Left cardiac atrium (tissue), 4 donors: Measurements from ENCODE around the gene NCOA7. TPM values are rescaled to one million over a fixed set of nuclear protein-coding genes. Genes with fewer than 3 reads are reported as not detected.
"Not testable (repeated sequence)": the region's sequence is repeated elsewhere in the genome, so short reads cannot be mapped to it uniquely, and the experiment has no call there.

Experiments
- ATAC-seq, 2 donors: fragments of 200-7000 bp; cut with Tn5 transposase; one replicate each; pipeline ENCODE4 v1.9.1; 2020; ENCODE audit warnings: mild to moderate bottlenecking in 2 of 2, moderate library complexity in 2 of 2
- DNase-seq: peaks from one replicate; pipeline ENCODE4 v3.0.0-alpha.2; 2020
- intact Hi-C, 2 donors: fragments of 100-400 bp; cut with DNase I; formaldehyde crosslinking; loops; one replicate each; pipeline versions ENCODE4 v1.14.1 to v1.15.1; 2022 to 2023
- total RNA-seq, 2 donors: library from RNA; stranded (reverse); fragmentation: NEBNext Ultra II Directional; extraction: Animal tissue kit (Norgen Biotek cat#: 25700); gene quantifications; one replicate each; pipeline ENCODE4 v1.2.1, GENCODE V29; 2021
- donor health status: DM: no; HTN: yes; CAD: no.
- donor health status: DM: no; HTN: yes; CAD: no; lungs with severe emphysema.
- donor health status: DM: yes; HTN: yes; CAD: no.
- donor health status: Dilated cardiomyopathy.

Gene NCOA7
- total RNA-seq, 2 donors from 2014 or later = 18.4 to 24.8 TPM

DNA sequence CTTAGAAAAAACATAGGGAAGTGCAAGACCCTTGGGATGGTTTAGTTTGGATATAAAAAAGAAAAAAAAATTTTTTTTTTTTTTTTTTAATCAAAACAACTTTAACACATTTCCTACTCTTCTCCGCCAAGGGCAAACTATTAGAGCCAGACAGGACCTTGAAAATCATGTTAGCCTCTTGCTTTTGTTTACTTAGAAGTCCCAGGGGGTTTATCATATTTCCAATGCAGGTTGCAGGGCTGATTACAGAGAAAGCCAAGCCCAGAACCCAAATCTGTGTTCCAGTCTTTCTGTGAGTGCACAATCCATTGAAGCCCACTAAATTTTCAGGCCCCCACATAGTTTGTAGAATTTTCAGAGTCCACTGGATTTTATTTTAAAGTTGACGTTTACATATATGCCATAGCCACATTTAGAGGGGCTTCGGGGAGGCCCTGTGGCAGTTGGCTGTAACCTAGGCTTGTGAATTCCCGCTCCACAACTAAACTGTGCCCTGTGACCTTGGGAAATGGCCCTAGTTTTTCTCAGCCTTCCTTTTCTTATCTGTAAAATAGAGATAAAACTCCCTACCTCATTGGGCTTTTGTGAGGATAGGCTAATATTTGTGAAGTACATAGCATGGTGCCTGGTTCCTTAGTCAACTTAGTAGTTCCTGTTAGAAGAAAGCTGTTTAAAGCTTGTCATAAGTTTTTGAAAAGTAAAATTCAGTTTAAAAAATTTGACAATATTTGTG lies 55.7 kb downstream of the NCOA7 start:
- ATAC-seq (peak in 1 of 2 donors; percentile 51), DNase-seq (no peak)
- intact Hi-C loops = no loop called here

DNA sequence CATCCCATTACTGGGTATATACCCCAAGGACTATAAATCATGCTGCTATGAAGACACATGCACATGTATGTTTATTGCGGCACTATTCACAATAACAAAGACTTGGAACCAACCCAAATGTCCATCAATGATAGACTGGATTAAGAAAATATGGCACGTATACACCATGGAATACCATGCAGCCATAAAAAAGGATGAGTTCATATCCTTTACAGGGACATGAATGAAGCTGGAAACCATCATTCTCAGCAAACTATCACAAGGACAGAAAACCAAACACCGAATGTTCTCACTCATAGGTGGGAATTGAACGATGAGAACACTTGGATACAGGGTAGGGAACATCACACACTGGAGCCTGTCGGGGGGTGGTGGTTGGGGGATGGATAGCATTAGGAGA lies 57.5 kb downstream of the NCOA7 start:
- ATAC-seq, DNase-seq, intact Hi-C loops: not testable (repeated sequence)

DNA sequence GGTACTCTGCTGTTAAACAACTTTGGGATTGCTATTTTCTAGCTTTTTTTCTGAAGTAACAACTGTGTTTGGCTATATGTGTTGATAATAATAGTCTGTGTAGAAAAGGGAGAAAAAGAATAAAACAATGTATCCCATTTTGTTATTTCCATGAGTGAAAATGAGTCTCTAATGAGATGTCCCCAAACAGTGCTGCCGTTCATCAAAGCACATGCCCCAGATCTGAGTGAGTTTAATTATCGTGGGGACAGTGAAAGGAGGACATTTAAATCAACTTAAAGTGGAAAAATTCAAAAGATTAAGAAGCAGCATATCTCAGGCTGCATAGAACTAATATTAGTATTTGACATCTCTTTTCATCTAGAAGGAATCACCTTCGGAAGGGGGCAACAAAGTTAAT lies 59.6 kb downstream of the NCOA7 start:
- ATAC-seq (no peak), DNase-seq (no peak)
- intact Hi-C loops = loop anchor here in 1 of 2 donors (10.0 kb wide), 1 partner anchor 124 kb away; no protein-coding TSS in a partner anchor

DNA sequence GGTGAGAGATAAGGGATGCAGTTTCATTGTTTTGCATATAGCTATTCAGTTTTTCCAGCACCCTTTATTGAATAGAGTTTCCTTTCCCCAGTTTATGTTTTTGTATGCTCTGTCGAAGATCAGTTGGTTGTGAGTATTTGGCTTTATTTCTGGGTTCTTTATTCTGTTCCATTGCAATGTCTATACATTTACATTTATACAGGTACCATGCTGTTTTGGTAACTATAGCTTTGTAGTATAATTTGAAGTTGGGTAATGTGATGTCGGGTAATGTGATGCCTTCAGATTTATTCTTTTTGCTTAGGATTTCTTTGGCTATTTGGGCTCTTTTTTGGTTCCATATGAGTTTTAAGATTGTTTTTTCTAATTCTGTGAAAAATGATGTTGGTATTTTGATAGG lies 61.8 kb downstream of the NCOA7 start:
- no peak for DNase-seq
- intact Hi-C loops = loop anchor here in 1 of 2 donors (10.0 kb wide), 1 partner anchor 122 kb away; no protein-coding TSS in a partner anchor
- no peak for ATAC-seq

DNA sequence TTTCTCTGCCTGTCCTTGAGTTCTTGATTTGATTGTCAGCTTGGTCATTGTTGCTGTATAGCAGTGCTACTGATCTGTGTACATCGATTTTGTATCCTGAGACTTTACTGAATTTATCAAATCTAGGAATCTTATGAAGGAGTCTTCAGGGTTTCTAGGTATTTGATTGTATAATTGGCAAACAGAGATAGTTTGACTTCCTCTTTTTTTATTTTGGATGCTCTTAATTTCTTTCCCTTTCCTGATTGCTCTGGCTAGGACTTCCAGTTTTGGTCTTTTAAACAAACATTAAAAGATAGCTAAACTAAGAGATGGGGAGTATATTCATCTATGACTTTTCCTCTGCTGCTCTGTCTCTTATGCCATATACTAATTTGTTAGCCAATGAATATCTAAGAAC lies 62.4 kb downstream of the NCOA7 start:
- intact Hi-C loops = loop anchor here in 1 of 2 donors (10.0 kb wide), 1 partner anchor 122 kb away; no protein-coding TSS in a partner anchor
- no peak for ATAC-seq
- DNase-seq = no peak

DNA sequence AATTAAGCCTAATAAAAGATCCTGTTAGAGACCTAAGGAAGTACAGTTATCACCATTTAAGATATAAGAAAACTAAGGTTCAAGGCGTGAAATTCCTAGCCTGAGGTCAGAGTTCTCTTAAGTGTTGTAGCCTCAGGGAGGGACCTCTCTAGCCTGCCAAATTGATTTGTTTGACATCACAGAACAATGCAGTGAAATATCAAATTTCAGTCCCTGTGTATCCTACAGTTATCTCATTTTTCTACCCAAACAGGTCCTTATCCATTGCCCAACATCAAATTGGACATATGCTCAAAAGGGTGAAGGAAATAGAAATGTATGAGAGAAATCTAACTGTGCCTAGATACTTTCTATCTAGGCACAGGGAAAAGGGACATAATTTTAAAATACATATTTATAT lies 63.0 kb downstream of the NCOA7 start:
- ATAC-seq = no peak
- no peak for DNase-seq
- intact Hi-C loops = loop anchor here in 1 of 2 donors (10.0 kb wide), 1 partner anchor 121 kb away; no protein-coding TSS in a partner anchor

DNA sequence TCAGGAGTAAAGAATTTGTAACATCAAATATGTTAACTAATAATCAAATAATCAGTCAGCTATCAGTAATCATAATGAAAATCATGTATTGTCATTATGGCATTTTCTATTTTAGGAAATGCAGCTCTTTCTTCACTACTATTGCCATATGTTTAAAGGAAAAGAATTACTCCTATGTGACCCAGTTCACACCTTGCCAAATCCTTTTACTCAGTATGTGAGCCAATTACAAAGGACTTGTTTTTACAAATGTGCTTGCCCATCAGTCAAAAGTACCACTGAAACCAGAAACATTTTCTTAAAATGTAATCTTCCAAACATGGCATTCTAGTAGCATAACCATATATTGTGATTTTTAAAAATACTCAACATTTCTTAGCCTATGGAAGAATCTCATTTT lies 63.6 kb downstream of the NCOA7 start:
- ATAC-seq = no peak
- no peak for DNase-seq
- intact Hi-C loops = loop anchor here in 1 of 2 donors (10.0 kb wide), 1 partner anchor 120 kb away; no protein-coding TSS in a partner anchor

DNA sequence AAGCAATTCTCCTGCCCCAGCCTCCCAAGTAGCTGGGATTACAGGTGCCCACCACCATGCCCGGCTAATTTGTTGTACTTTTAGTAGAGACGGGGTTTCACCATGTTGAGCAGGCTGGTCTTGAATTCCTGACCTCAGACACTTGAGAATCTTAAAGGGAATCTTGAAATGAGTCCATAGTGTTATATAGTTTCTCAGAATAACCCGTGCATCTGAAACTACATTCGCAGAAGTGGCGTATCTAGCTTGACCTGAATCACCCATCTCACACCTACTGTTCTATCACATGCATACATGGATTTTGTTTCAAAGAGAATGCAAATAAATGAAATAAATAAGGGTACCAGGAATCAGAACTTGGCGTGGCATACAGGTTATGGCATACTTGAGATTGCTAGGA lies 65.0 kb downstream of the NCOA7 start:
- ATAC-seq (no peak), DNase-seq (no peak)
- intact Hi-C loops = loop anchor here in 1 of 2 donors (10.0 kb wide), 1 partner anchor 119 kb away; no protein-coding TSS in a partner anchor

DNA sequence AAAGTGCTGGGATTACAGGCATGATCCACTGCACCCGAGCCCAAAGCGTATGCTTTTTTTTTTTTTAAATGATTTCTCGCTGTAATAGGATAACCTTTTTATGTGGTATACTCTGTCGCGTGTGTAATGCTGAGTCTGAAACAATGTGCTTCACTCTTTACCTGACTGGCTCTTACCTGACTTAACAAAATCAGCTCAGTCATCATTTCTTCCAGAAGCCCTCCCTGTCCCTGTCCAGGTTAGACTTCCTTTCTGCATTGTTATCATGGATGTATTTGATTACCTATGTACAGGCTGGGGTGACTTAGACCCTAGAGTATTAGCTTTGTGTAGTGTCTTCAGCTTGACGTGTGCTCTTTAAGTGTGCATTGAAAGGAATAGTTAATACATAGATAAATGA lies 67.1 kb downstream of the NCOA7 start:
- no peak for DNase-seq
- no peak for ATAC-seq
- intact Hi-C loops = loop anchor here in 1 of 2 donors (10.0 kb wide), 1 partner anchor 117 kb away; no protein-coding TSS in a partner anchor

DNA sequence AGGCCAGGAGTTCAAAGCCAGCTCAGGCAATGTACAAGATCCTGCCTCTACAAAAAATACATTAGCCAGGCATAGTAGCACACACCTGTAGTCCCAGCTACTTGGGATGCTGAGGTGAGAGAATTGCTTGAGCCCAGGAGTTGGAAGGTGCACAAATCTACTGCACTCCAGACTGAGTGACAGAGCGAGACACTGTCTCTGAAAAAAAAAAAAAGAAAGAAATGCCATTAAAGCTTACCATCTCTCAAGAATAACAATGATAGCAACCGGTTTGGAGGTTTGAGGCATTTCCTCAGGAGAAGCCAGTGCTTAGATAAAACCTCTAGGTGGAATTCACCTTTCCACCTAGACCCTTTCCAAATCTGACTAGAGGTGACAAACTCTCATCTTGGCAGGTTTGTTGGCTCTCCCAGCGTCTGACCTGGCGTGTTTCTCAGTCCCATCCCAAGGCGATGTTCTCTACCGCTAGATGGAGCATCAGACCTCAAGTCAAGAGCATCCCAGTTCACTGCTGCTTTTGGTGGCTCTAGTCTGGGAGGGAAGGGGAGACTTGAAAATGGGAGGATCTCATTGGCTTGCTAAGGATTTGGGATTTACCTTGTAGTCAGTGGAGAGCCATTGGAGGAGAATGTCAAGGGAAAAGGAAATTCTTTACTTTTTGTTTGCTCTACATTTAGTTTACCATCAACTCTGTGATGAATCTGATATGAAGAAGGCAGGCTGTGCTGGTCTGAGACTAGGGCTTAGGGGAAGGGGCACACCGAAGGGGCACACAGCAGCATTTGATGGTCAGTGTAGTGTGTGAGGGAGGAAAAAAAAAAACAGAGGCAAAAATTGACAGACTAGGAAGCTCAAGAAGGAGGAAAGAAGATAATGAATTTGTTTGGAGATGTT lies 67.9 kb downstream of the NCOA7 start:
- intact Hi-C loops = loop anchor here in 1 of 2 donors (10.0 kb wide), 1 partner anchor 116 kb away; no protein-coding TSS in a partner anchor
- peak; percentile 42 for DNase-seq
- peak; percentile 86 to 94 for ATAC-seq

DNA sequence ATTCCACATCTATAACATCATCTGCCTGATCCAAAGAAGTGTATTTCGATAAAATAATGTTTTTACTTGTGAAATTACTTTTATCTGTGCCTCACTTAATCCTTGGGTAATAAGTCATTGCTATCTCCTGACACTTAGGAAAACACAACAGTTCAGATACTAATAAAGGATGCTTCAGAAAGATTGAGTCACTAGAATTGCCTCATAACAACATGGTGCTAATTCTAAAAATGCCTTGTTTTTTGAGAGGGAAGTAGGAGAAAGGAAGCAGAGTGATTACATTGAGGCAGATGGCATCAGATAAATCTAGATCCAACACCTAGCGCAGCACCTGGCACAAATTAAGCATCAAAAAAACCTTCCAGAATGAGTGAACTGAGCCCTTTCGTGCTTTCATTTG lies 69.0 kb downstream of the NCOA7 start:
- peak in 1 of 2 donors; percentile 57 for ATAC-seq
- intact Hi-C loops = loop anchor here in 1 of 2 donors (10.0 kb wide), 1 partner anchor 115 kb away; no protein-coding TSS in a partner anchor
- DNase-seq = no peak

DNA sequence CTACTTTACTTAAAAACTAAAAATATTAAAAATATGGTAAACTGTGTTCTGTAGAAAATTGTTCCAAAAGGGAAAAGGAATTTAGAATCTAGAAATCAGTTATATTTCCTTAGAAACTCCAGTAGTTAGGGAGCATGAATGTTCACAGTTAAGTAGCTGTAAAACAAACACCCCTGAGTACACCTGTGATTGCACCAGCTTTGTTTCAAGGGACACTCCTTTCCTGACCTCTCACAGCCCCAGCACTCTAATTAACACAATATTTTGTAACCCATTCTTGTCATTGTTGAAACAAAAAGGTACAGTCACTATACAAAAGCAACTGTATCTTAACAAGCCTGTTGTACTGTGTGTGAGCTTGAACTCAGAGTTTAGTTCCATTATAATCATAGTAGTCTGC lies 72.3 kb downstream of the NCOA7 start:
- DNase-seq (no peak), ATAC-seq (no peak)
- intact Hi-C loops = no loop called here

DNA sequence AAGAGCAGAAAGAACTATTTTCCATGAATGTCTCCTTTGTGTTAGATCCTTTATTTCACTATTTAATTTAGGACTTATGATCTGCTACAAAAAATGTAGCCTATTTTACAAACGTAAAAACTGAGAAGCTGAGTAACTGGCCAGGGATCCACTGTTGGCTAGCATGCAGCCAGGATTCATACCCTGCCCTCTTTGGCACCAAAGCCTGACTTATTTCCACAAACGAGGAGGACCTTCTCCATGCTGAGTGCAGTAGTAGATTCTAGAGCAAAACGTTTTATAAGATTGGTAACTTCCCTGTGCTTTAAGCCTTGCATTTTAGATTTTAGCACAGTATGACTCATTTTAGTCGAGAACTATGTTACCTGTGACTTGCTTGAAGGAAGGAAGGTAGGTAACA lies 74.3 kb downstream of the NCOA7 start:
- intact Hi-C loops = no loop called here
- no peak for DNase-seq
- ATAC-seq = peak in 1 of 2 donors; percentile 67

DNA sequence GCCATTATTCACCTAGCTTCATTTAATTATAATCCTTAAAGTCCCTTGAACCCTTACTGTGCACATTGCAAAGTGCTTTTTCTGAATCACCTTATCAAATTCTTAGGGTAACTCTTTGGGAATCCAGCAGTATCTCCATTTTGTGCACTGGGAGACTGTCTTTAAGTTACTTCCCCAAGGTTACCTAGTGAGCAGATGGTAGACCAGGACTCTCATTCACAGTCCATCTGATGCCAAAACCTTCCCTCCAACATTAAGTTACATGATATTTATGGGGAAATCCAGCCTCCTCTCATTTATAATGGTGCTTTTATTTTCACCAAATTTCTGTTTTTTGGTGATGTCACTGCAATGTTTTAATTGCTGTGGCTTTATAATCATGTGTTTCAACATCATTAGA lies 75.7 kb downstream of the NCOA7 start:
- intact Hi-C loops = no loop called here
- no peak for DNase-seq
- ATAC-seq = no peak

DNA sequence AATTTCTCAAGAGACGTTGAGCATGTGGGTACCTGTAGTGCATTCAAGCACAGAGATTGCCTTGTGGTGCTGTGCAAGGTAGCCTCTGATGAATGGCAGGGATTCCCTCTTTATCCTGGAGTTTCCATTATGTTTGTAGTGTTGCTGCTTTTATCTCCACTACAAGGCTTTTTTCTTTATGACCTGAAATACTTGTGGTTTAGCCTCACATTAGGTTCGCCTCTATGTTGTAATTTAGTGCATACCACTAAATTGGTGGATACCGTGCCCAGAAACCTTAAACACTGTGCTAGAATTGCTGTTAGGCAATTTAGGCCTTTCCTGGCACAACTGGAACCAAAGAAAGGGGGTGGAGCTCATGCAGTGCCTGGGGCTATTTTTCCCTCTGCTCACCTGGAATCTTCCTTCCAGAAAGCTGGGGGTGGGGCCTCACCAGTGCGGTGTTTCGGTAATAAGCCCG lies 76.8 kb downstream of the NCOA7 start:
- peak; percentile 25 to 45 for ATAC-seq
- intact Hi-C loops = no loop called here
- no peak for DNase-seq

DNA sequence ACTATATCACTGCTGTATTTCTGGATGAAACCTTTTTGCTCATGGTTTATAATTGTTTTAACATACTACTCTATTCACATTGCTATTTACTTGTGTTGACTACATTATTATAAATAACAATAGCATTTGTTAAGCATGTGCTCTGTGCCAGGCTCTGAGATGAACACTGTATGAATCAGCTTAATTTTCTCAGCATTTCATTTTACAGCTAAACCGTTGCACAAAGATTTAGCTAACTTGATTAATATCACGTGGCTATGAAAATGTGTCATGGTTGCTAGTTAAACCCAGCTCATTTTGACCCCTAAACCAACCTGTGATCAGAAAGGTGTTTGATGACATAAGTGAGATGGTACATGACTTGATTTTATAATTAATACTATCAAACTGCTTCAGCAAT lies 77.5 kb downstream of the NCOA7 start:
- intact Hi-C loops = no loop called here
- no peak for ATAC-seq
- no peak for DNase-seq

DNA sequence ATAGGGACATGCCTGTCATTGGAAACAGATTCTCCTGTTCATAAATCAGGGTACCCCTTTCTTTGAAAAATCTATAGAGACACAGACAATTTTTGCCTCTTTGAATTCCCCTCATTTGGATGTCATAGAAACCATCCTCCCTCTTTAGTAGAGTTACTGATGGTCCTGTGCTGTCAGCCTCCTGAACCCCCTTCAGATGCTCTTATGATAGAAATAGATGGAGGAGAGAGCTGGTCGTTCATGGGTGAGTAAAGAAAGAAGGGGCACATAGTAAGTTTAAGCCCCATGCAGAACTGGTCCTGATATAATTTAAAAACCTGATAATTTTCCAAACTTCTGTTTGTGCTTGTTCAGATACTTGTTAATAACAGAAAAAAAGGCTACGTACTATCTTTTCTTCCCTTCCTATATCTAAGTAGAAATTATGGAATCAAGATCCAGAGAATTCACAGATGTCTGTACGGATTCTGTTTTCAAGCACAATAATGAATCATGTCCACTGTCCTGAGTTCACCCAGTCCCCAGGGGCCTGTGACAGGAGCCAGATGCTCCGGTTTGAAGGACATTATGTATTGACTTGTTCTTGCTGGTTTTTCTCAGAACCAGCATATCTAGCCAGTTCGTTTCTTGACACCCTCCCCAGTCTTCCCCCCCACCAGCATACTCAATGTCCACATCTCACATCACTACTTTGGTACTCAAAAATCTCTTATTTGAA lies 78.1 kb downstream of the NCOA7 start:
- ATAC-seq = peak; percentile 34 to 71
- intact Hi-C loops = no loop called here
- peak; percentile 47 for DNase-seq

DNA sequence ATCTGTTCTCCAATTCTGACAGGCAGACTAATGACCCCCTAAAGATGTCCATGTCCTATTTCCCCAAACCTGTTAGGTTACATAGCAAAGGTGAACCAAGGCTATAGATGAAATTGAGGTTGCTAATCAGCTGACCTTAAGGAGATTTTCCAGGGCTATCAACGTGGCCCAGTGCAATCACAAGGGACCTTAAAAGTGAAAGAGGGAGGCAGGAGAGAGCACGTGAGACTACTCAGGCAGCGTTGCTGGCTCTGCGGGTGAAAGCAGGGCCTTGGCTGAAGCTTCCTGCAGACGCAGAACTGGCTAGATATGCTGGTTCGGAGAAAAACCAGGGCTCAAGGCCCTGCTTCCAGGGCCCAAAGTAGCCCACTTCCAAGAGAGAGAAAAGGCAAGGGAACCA lies 78.7 kb downstream of the NCOA7 start:
- peak; percentile 38 to 43 for ATAC-seq
- DNase-seq = peak; percentile 26
- intact Hi-C loops = no loop called here

DNA sequence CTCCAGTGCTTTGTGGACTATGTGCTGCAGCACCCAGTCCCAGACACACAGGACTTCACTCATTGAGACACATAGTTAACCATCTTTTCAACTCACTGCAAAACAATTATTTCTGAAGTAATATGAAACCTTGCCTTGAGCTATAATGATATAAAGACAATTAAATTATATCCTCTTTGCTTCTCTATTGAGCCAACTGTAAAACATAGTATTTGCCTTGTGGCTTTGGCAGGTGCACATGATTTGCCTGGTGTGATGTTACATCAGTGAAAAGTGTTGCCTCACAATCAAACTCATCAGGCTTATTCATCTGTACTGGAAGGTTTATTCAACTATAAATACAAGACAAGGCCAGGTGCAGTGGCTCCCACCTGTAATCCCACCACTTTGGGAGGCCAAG lies 80.6 kb downstream of the NCOA7 start:
- ATAC-seq = no peak
- DNase-seq = no peak
- intact Hi-C loops = no loop called here
